Suprapubic skin (tissue), 4 donors: ENCODE results near the gene SPACA6. TPM values are rescaled to one million over a fixed set of nuclear protein-coding genes. Genes with fewer than 3 reads are reported as not detected.
"Not testable (repeated sequence)": the region's sequence is repeated elsewhere in the genome, so short reads cannot be mapped to it uniquely, and the experiment has no call there.

ENCODE experiments used
- DNase-seq, 2 donors: peaks; one replicate each; pipeline ENCODE4 v3.0.0-alpha.2; 2019; ENCODE audit warnings: low spot score in 2 of 2
- H3K27ac ChIP-seq: fragments of 200-600 bp; sonication (generic); one replicate; pipeline ENCODE4 v1.5.1; 2019
- H3K27me3 ChIP-seq: fragments of 200-600 bp; sonication (generic); one replicate; pipeline ENCODE4 v1.5.1; 2019
- H3K36me3 ChIP-seq: fragments of 200-600 bp; sonication (generic); one replicate; pipeline ENCODE4 v1.5.1; 2019
- H3K4me1 ChIP-seq: fragments of 200-600 bp; sonication (generic); one replicate; pipeline ENCODE4 v1.5.1; 2019
- H3K4me3 ChIP-seq: fragments of 200-600 bp; sonication (generic); one replicate; pipeline ENCODE4 v1.5.1; 2019; ENCODE audit warnings: mild to moderate bottlenecking
- H3K9me3 ChIP-seq: fragments of 200-600 bp; sonication (generic); one replicate; pipeline ENCODE4 v1.5.1; 2019
- EP300 ChIP-seq: sonication (generic); formaldehyde crosslinking; IDR thresholded peaks from one replicate; pipeline ENCODE4 v1.6.1; 2017; ENCODE audit warnings: antibody characterized with exemption
- POLR2A ChIP-seq, 2 donors: fragments of 450-650 bp; IDR thresholded peaks; one replicate each; pipeline ENCODE4 v1.6.1; 2017; ENCODE audit warnings: antibody characterized with exemption in 2 of 2, mild to moderate bottlenecking in 2 of 2, moderate library complexity in 2 of 2
- POLR2AphosphoS5 ChIP-seq, 3 donors: sonication (generic); formaldehyde crosslinking; IDR thresholded peaks; one replicate each; pipeline ENCODE4 v1.6.1; 2017; ENCODE audit warnings: antibody characterized with exemption in 3 of 3
- WGBS: methylation state at CpG from one replicate; pipeline ENCODE4 v1.1.5; 2018; 5-methylcytosine and 5-hydroxymethylcytosine counted together
- total RNA-seq, 4 donors: library from RNA; depleted of rRNA; stranded (reverse); fragments of >200 nt; gene quantifications; one replicate each; pipeline ENCODE4 v1.1.0, GENCODE V29; 2016
- TF ChIP-seq, protein P1 (sequence below), 2 donors: fragments of 200-600 bp in 1 of 2; fragments of 450-650 bp in 1 of 2; sonication (generic) in 1 of 2; IDR thresholded peaks; one replicate each; pipeline ENCODE4 v1.5.1; 2016 to 2019; ENCODE audit warnings: antibody characterized with exemption in 2 of 2, mild to moderate bottlenecking in 1 of 2, moderate library complexity in 1 of 2

The SPACA6 gene
- total RNA-seq, 4 donors from 2014 or later: 3.1 to 23.2 (median 7.8) TPM

DNA sequence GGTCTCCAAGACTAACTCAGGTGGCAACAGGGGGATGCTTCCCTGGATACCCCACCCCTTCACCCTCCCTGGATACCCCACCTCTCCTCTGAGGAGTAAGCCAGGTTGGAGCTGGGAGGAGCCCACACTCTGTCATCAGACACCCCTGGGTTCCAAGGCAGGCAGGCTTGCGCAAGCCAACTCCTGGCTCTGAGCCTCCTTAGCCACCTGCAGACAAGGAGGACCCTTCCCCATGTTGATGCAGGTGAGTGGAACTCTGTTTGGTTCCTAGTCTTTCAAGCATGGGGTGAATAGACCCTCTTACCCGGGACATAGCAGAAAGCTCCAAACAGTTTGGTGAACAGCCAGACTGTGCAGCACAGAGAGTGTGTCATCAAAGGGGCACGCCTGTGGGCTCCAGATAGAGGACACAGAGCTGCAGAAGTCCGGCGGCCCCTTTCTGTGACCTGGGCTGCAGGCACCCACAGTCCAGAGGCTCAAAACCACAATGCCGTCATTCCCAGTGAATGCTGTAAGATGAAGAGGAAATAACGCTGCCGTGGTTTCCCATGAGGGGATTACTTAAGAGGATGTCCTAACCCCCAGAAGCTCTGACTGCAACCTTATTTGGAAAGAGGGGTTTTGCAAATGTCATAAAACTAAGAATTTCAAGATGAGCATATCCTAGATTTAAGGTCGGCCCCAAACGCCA lies 42.8 kb downstream of the SPACA6 start:
- no peaks in the 10 kb centered on the region for H3K4me1 ChIP-seq
- H3K9me3 ChIP-seq: no peaks in the 10 kb centered on the region
- peaks cover 13% of the 10 kb centered on the region for H3K27me3 ChIP-seq
- no peak overlapping the region for H3K27ac ChIP-seq
- no peaks in the 10 kb centered on the region for H3K36me3 ChIP-seq
- DNase-seq: peak in 1 of 2 donors; percentile 71
- 52% methylated on average over 8 of the region's 10 CpGs for WGBS
- TF ChIP-seq POLR2A (IDR thresholded peaks at IDR 0.05): no peak
- no peak for TF ChIP-seq POLR2AphosphoS5 (IDR thresholded peaks at IDR 0.05)
- TF ChIP-seq EP300: no peak
- TF ChIP-seq, protein P1, sequence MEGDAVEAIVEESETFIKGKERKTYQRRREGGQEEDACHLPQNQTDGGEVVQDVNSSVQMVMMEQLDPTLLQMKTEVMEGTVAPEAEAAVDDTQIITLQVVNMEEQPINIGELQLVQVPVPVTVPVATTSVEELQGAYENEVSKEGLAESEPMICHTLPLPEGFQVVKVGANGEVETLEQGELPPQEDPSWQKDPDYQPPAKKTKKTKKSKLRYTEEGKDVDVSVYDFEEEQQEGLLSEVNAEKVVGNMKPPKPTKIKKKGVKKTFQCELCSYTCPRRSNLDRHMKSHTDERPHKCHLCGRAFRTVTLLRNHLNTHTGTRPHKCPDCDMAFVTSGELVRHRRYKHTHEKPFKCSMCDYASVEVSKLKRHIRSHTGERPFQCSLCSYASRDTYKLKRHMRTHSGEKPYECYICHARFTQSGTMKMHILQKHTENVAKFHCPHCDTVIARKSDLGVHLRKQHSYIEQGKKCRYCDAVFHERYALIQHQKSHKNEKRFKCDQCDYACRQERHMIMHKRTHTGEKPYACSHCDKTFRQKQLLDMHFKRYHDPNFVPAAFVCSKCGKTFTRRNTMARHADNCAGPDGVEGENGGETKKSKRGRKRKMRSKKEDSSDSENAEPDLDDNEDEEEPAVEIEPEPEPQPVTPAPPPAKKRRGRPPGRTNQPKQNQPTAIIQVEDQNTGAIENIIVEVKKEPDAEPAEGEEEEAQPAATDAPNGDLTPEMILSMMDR (IDR thresholded peaks at IDR 0.05): no peak
- H3K4me3 ChIP-seq: no peak overlapping the region

DNA sequence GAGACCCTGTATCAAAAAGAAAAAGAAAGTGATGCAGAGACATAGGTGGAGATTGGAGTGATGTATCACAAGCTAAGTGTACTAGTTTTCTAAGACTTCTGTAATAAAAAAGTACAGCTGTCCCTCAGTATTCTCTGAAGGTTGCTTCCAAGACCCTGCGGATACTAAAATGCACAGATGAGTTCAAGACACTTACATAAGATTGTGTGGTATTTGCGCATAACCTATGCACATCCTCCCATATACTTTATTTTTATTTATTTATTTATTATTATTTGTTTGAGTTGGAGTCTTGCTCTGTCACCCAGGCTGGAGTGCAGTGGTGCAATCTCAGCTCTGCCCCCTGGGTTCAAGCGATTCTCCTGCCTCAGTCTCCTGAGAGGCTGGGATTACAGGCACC lies 44.3 kb downstream of the SPACA6 start:
- no peaks in the 10 kb centered on the region for H3K9me3 ChIP-seq
- H3K36me3 ChIP-seq: no peaks in the 10 kb centered on the region
- peaks cover 13% of the 10 kb centered on the region for H3K27me3 ChIP-seq
- TF ChIP-seq POLR2AphosphoS5 (IDR thresholded peaks at IDR 0.05) (no peak), POLR2A (IDR thresholded peaks at IDR 0.05) (no peak), EP300 (no peak)
- TF ChIP-seq, protein P1 (IDR thresholded peaks at IDR 0.05): no peak
- H3K27ac ChIP-seq: no peak overlapping the region
- H3K4me3 ChIP-seq: no peak overlapping the region
- WGBS: 92% methylated on average over 3 of the region's 3 CpGs
- no peaks in the 10 kb centered on the region for H3K4me1 ChIP-seq
- no peak for DNase-seq

DNA sequence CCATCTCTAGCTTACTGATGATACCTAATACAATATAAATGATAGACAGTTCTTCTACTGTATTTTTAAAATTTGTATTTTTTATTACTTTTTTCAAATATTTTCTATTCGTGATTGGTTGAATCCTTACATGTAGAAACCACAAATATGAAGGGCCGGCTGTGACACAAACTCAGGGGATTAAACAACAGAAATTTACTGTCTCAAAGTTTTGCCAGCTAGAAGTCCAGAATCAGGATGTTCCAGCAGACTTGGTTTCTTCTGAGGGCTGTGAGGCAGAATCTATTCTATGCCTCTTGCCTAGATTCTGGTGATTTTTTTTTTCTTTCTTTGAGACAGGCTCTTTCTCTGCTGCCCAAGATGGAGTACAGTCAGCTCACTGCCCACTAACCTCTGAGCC lies 44.8 kb downstream of the SPACA6 start:
- Histone ChIP-seq H3K36me3 (no peaks in the 10 kb centered on the region), H3K4me3 (no peak overlapping the region), H3K9me3 (no peaks in the 10 kb centered on the region), H3K27ac (no peak overlapping the region), H3K27me3 (peaks cover 13% of the 10 kb centered on the region), H3K4me1 (no peaks in the 10 kb centered on the region)
- TF ChIP-seq EP300 (no peak), POLR2AphosphoS5 (IDR thresholded peaks at IDR 0.05) (no peak), POLR2A (IDR thresholded peaks at IDR 0.05) (no peak)
- TF ChIP-seq, protein P1 (IDR thresholded peaks at IDR 0.05): no peak
- WGBS: 67% methylated on average over 2 of the region's 2 CpGs
- no peak for DNase-seq

DNA sequence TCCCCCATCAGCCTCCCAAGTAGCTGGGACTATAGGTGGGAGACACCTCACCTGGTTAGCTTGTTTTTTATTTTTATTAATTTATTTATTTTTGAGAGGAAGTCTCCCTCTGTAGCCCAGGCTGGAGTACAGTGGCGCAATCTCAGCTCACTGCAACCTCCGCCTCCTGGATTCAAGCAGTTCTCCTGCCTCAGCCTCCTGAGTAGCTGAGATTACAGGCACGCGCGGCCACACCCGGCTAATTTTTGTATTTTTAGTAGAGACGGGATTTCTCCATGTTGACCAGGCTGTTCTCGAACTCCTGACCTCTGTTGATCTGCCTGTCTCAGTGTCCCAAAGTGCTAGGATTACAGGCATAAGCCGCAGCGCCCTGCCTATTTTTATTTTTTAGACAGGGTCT lies 45.4 kb downstream of the SPACA6 start:
- H3K4me3 ChIP-seq, H3K36me3 ChIP-seq, H3K27ac ChIP-seq, H3K4me1 ChIP-seq, DNase-seq, H3K9me3 ChIP-seq: not testable (repeated sequence)
- 91% methylated on average over 10 of the region's 10 CpGs for WGBS
- H3K27me3 ChIP-seq: peaks cover 13% of the 10 kb centered on the region

DNA sequence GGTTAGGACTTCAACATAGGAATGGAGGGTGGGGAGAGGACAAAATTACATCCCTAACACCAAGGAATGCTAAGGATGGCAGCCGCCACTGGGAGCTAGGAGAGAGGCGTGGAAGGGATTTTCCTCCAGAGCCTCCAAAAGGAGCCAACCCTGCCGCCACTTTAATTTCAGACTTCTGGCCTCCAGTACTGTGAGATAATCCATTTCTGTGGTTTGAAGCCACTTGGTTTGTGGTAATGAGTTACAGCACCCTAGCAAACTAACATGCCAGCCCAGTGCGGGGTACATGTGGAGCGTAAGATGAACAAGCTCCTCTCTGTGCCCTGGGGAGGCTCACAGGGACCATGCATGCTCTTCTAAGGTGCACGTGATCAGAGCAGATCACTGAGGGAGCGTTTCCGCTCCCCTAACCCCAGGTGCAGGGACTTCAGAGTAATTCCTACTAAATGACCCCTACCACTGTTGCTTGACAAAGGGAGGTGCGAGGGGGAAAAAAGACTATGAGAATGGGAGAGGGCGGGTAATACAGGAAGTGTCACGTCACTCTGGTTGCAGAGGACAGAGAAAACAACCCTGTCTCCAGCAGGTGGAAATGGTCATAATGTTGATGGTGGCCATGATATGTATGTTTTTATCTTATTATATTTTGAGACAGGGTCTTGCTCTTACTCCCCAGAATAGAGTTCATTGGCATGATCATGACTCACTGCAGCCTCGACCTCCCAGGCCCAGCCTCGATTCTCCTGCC lies 46.5 kb downstream of the SPACA6 start:
- H3K4me1 ChIP-seq: no peaks in the 10 kb centered on the region
- no peaks in the 10 kb centered on the region for H3K9me3 ChIP-seq
- no peaks in the 10 kb centered on the region for H3K36me3 ChIP-seq
- no peak for DNase-seq
- H3K27ac ChIP-seq: no peak overlapping the region
- TF ChIP-seq, protein P1 (IDR thresholded peaks at IDR 0.05): no peak
- WGBS: 66% methylated on average over 13 of the region's 13 CpGs
- H3K27me3 ChIP-seq: peaks cover 13% of the 10 kb centered on the region
- no peak overlapping the region for H3K4me3 ChIP-seq
